Measurements from ENCODE around the gene GAPDHS. TPM values are rescaled to one million over a fixed set of nuclear protein-coding genes. Genes with fewer than 3 reads are reported as not detected.

Gene GAPDHS
- total RNA-seq, 1 donor from 2014 or later: not detected

- ATAC-seq (ENCODE audit: low read depth) (no peak), DNase-seq (no peak)
- no peak overlapping the region for H3K4me3 Mint-ChIP-seq
- intact Hi-C loops (cut with micrococcal nuclease): no loop called here
- peaks cover 8% of the 10 kb centered on the region for H3K27me3 Mint-ChIP-seq
- H3K9me3 Mint-ChIP-seq: no peaks in the 10 kb centered on the region
- no peak overlapping the region for H3K27ac Mint-ChIP-seq
- H3K4me1 Mint-ChIP-seq: peaks cover 16% of the 10 kb centered on the region
- TF ChIP-seq CTCF (IDR thresholded peaks at IDR 0.05): no peak
- H3K36me3 Mint-ChIP-seq (ENCODE audit: low read depth): no peaks in the 10 kb centered on the region
- POLR2A ChIA-PET: no interaction called here
- CTCF ChIA-PET: interaction anchor here (2.5 kb wide), 1 partner anchor 136 kb away, joined by 9 read pairs; no protein-coding TSS in a partner anchor
These were observed 44.6 kb upstream of the GAPDHS start for GRCh38 chr19:35488677-35489076.

- Mint-ChIP-seq H3K27me3 (peaks cover 8% of the 10 kb centered on the region), H3K4me3 (no peak within 1 kb of the TSS), H3K4me1 (peaks cover 7% of the 10 kb centered on the region), H3K36me3 (ENCODE audit: low read depth) (no peaks in the 10 kb centered on the region), H3K9me3 (no peaks in the 10 kb centered on the region), H3K27ac (no peak within 1 kb of the TSS)
- no peak for ATAC-seq (ENCODE audit: low read depth)
- no peak for DNase-seq
- CTCF ChIA-PET: no interaction called here
- TF ChIP-seq CTCF (IDR thresholded peaks at IDR 0.05): no peak
- POLR2A ChIA-PET: interaction anchor here (1.1 to 1.3 kb wide), 2 partner anchors 137 to 348 kb away, joined by 3 to 8 read pairs; no protein-coding TSS in a partner anchor
- intact Hi-C loops (cut with micrococcal nuclease): no loop called here
These were observed 42.9 kb upstream of the GAPDHS start, which contains the start of gene KRTDAP for GRCh38 chr19:35490364-35490763. TSS of gene KRTDAP (minus strand) at chr19:35490464. CDS start at chr19:35490442, 22 bp downstream.

- intact Hi-C loops (cut with micrococcal nuclease): no loop called here
- Mint-ChIP-seq H3K4me1 (peaks cover 8% of the 10 kb centered on the region), H3K27ac (no peak overlapping the region), H3K27me3 (peaks cover 8% of the 10 kb centered on the region), H3K36me3 (ENCODE audit: low read depth) (no peaks in the 10 kb centered on the region), H3K9me3 (no peaks in the 10 kb centered on the region), H3K4me3 (no peak overlapping the region)
- ATAC-seq (ENCODE audit: low read depth) (no peak), DNase-seq (no peak)
- ChIA-PET POLR2A (no interaction called here), CTCF (interaction anchor here (1.3 kb wide), 1 partner anchor 140 kb away, joined by 4 read pairs; no protein-coding TSS in a partner anchor)
- TF ChIP-seq CTCF (IDR thresholded peaks at IDR 0.05): no peak
These were observed 41.4 kb upstream of the GAPDHS start for GRCh38 chr19:35491836-35492360.

- H3K27ac Mint-ChIP-seq: no peak overlapping the region
- ATAC-seq (ENCODE audit: low read depth) (no peak), DNase-seq (no peak)
- ChIA-PET CTCF (interaction anchor here (5.3 kb wide), 1 partner anchor 140 kb away, joined by 66 read pairs; no protein-coding TSS in a partner anchor), POLR2A (no interaction called here)
- H3K4me1 Mint-ChIP-seq: peaks cover 8% of the 10 kb centered on the region
- TF ChIP-seq CTCF (IDR thresholded peaks at IDR 0.05): no peak
- no peaks in the 10 kb centered on the region for H3K36me3 Mint-ChIP-seq (ENCODE audit: low read depth)
- intact Hi-C loops (cut with micrococcal nuclease): no loop called here
- peaks cover 8% of the 10 kb centered on the region for H3K27me3 Mint-ChIP-seq
- no peak overlapping the region for H3K4me3 Mint-ChIP-seq
- no peaks in the 10 kb centered on the region for H3K9me3 Mint-ChIP-seq
These were observed 39.3 kb upstream of the GAPDHS start for GRCh38 chr19:35493971-35494370.

- Mint-ChIP-seq H3K36me3 (ENCODE audit: low read depth) (no peaks in the 10 kb centered on the region), H3K27me3 (peaks cover 5% of the 10 kb centered on the region), H3K27ac (no peak overlapping the region), H3K4me3 (no peak overlapping the region), H3K9me3 (no peaks in the 10 kb centered on the region), H3K4me1 (peaks cover 8% of the 10 kb centered on the region)
- peak; percentile 67 for TF ChIP-seq CTCF (IDR thresholded peaks at IDR 0.05)
- ATAC-seq (ENCODE audit: low read depth) (peak; percentile 100), DNase-seq (peak; percentile 62)
- intact Hi-C loops (cut with micrococcal nuclease): loop anchor here (1.0 kb wide), 4 partner anchors 27 to 248 kb away; no protein-coding TSS in a partner anchor
- POLR2A ChIA-PET: interaction anchor here (0.8 to 1.5 kb wide), 8 partner anchors 9 to 223 kb away, joined by 3 to 11 read pairs (median 4); partner anchors contain the start of gene FFAR1
- CTCF ChIA-PET: interaction anchor here (0.7 to 5.3 kb wide), 32 partner anchors 9 to 428 kb away, joined by 3 to 66 read pairs (median 4); partner anchors contain the start of genes FFAR1 and USF2
These were observed 37.9 kb upstream of the GAPDHS start for GRCh38 chr19:35495107-35496064.

Measured in activated B cell treated with CpG ODN at 0.5 μM for 24 hours (primary cell).